Measurements from ENCODE around the gene WDFY1. TPM values are rescaled to one million over a fixed set of nuclear protein-coding genes. Genes with fewer than 3 reads are reported as not detected.

The WDFY1 gene
- total RNA-seq, 1 experiment from 2014 or later, result 66.0 TPM

DNA sequence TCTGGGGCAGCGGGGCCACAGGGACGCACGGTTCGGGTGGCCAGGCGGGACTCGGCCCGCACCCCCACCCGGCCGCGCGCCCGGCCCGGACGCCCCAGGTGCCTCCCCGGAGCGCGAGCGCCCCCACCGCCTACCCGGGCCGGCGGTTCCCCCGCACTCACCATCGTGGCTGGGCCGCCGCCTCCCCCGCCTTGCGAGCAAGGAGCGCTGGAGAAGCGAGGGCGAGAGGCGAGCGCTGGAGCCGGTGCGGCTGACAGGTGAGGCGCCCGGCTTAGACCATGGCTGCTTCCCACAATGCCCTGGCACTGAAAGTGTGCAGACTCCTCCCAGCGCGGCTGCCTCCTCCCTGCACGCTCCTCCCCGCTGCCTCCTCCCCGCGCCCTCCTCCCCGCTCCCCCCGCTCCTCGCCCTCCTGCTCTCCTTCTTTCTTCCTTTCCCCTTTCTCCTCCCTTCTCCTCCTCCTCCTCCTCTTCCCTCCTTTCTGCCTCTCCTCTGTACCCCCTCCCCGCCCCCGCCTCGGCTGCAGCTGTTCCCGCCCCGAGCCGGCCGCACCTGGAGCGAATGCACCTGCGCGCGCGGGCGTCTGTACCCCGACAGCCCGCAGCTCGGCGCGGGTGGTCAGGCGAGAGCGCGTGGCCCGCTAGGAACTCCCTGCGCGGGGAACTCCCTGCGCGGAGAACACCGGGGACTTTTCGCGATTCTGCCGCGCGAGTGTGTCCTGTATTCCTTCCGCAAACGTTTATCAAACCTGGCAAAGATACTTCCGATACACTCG, 107.7 kb downstream of the WDFY1 start, which contains the start of gene AP1S3:
Gene AP1S3 (minus strand): TSS at position 296 of the 775 bp plus-strand sequence. CDS start 132 bp downstream, at position 164.
- POLR2A ChIA-PET, result interaction anchor here (0.6 kb wide), 3 partner anchors 12 to 1277 kb away, joined by 3 to 5 read pairs (median 3); no protein-coding TSS in a partner anchor
- peak within 1 kb of the TSS; percentile 78 for H3K27ac Mint-ChIP-seq
- TF ChIP-seq, protein P1, sequence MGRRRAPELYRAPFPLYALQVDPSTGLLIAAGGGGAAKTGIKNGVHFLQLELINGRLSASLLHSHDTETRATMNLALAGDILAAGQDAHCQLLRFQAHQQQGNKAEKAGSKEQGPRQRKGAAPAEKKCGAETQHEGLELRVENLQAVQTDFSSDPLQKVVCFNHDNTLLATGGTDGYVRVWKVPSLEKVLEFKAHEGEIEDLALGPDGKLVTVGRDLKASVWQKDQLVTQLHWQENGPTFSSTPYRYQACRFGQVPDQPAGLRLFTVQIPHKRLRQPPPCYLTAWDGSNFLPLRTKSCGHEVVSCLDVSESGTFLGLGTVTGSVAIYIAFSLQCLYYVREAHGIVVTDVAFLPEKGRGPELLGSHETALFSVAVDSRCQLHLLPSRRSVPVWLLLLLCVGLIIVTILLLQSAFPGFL (CRISPR knock-in tag; IDR thresholded peaks at IDR 0.05; ENCODE audit: borderline replicate concordance), result no peak
- TF ChIP-seq, protein P2, sequence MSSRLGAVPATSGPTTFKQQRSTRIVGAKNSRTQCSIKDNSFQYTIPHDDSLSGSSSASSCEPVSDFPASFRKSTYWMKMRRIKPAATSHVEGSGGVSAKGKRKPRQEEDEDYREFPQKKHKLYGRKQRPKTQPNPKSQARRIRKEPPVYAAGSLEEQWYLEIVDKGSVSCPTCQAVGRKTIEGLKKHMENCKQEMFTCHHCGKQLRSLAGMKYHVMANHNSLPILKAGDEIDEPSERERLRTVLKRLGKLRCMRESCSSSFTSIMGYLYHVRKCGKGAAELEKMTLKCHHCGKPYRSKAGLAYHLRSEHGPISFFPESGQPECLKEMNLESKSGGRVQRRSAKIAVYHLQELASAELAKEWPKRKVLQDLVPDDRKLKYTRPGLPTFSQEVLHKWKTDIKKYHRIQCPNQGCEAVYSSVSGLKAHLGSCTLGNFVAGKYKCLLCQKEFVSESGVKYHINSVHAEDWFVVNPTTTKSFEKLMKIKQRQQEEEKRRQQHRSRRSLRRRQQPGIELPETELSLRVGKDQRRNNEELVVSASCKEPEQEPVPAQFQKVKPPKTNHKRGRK (CRISPR knock-in tag; IDR thresholded peaks at IDR 0.05; ENCODE audit: borderline replicate concordance), result no peak
- no peak for TF ChIP-seq CTCF (IDR thresholded peaks at IDR 0.05)
- TF ChIP-seq, protein P3, sequence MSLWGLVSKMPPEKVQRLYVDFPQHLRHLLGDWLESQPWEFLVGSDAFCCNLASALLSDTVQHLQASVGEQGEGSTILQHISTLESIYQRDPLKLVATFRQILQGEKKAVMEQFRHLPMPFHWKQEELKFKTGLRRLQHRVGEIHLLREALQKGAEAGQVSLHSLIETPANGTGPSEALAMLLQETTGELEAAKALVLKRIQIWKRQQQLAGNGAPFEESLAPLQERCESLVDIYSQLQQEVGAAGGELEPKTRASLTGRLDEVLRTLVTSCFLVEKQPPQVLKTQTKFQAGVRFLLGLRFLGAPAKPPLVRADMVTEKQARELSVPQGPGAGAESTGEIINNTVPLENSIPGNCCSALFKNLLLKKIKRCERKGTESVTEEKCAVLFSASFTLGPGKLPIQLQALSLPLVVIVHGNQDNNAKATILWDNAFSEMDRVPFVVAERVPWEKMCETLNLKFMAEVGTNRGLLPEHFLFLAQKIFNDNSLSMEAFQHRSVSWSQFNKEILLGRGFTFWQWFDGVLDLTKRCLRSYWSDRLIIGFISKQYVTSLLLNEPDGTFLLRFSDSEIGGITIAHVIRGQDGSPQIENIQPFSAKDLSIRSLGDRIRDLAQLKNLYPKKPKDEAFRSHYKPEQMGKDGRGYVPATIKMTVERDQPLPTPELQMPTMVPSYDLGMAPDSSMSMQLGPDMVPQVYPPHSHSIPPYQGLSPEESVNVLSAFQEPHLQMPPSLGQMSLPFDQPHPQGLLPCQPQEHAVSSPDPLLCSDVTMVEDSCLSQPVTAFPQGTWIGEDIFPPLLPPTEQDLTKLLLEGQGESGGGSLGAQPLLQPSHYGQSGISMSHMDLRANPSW (CRISPR knock-in tag; conservative IDR thresholded peaks at IDR 0.05; ENCODE audit: low read depth), result no peak
- no peak for TF ChIP-seq EMX1 (CRISPR knock-in tag; IDR thresholded peaks at IDR 0.05)
- TF ChIP-seq TP53 (CRISPR knock-in tag; IDR thresholded peaks at IDR 0.05), result peak; percentile 26; the same call in 1 of the 2 replicates
- TF ChIP-seq, protein P4, sequence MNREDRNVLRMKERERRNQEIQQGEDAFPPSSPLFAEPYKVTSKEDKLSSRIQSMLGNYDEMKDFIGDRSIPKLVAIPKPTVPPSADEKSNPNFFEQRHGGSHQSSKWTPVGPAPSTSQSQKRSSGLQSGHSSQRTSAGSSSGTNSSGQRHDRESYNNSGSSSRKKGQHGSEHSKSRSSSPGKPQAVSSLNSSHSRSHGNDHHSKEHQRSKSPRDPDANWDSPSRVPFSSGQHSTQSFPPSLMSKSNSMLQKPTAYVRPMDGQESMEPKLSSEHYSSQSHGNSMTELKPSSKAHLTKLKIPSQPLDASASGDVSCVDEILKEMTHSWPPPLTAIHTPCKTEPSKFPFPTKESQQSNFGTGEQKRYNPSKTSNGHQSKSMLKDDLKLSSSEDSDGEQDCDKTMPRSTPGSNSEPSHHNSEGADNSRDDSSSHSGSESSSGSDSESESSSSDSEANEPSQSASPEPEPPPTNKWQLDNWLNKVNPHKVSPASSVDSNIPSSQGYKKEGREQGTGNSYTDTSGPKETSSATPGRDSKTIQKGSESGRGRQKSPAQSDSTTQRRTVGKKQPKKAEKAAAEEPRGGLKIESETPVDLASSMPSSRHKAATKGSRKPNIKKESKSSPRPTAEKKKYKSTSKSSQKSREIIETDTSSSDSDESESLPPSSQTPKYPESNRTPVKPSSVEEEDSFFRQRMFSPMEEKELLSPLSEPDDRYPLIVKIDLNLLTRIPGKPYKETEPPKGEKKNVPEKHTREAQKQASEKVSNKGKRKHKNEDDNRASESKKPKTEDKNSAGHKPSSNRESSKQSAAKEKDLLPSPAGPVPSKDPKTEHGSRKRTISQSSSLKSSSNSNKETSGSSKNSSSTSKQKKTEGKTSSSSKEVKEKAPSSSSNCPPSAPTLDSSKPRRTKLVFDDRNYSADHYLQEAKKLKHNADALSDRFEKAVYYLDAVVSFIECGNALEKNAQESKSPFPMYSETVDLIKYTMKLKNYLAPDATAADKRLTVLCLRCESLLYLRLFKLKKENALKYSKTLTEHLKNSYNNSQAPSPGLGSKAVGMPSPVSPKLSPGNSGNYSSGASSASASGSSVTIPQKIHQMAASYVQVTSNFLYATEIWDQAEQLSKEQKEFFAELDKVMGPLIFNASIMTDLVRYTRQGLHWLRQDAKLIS (CRISPR knock-in tag; IDR thresholded peaks at IDR 0.05; ENCODE audit: borderline replicate concordance), result no peak
- TF ChIP-seq ZNF425 (CRISPR knock-in tag; conservative IDR thresholded peaks at IDR 0.05), result no peak
- no peak for TF ChIP-seq TCF7 (CRISPR knock-in tag; IDR thresholded peaks at IDR 0.05; ENCODE audit: low read depth)
- no peak for TF ChIP-seq ZNF121 (CRISPR knock-in tag; IDR thresholded peaks at IDR 0.05)
- TF ChIP-seq, protein P5, sequence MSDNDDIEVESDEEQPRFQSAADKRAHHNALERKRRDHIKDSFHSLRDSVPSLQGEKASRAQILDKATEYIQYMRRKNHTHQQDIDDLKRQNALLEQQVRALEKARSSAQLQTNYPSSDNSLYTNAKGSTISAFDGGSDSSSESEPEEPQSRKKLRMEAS (CRISPR knock-in tag; IDR thresholded peaks at IDR 0.05), result no peak; the same call in 1 of the 2 replicates
- no peak for TF ChIP-seq HMGA2 (CRISPR knock-in tag; IDR thresholded peaks at IDR 0.05)
- TF ChIP-seq, protein P6, sequence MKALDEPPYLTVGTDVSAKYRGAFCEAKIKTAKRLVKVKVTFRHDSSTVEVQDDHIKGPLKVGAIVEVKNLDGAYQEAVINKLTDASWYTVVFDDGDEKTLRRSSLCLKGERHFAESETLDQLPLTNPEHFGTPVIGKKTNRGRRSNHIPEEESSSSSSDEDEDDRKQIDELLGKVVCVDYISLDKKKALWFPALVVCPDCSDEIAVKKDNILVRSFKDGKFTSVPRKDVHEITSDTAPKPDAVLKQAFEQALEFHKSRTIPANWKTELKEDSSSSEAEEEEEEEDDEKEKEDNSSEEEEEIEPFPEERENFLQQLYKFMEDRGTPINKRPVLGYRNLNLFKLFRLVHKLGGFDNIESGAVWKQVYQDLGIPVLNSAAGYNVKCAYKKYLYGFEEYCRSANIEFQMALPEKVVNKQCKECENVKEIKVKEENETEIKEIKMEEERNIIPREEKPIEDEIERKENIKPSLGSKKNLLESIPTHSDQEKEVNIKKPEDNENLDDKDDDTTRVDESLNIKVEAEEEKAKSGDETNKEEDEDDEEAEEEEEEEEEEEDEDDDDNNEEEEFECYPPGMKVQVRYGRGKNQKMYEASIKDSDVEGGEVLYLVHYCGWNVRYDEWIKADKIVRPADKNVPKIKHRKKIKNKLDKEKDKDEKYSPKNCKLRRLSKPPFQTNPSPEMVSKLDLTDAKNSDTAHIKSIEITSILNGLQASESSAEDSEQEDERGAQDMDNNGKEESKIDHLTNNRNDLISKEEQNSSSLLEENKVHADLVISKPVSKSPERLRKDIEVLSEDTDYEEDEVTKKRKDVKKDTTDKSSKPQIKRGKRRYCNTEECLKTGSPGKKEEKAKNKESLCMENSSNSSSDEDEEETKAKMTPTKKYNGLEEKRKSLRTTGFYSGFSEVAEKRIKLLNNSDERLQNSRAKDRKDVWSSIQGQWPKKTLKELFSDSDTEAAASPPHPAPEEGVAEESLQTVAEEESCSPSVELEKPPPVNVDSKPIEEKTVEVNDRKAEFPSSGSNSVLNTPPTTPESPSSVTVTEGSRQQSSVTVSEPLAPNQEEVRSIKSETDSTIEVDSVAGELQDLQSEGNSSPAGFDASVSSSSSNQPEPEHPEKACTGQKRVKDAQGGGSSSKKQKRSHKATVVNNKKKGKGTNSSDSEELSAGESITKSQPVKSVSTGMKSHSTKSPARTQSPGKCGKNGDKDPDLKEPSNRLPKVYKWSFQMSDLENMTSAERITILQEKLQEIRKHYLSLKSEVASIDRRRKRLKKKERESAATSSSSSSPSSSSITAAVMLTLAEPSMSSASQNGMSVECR (CRISPR knock-in tag; IDR thresholded peaks at IDR 0.05; ENCODE audit: borderline replicate concordance), result no peak
- TF ChIP-seq MYBL2 (CRISPR knock-in tag; IDR thresholded peaks at IDR 0.05), result no peak
- no peak for TF ChIP-seq ZBTB21 (CRISPR knock-in tag; IDR thresholded peaks at IDR 0.05; ENCODE audit: borderline replicate concordance)
- TF ChIP-seq ELF4 (CRISPR knock-in tag; IDR thresholded peaks at IDR 0.05; ENCODE audit: low read depth), result peak; percentile 79; the same call in 1 of the 2 replicates

More for the DNA sequence above, 107.7 kb downstream of the WDFY1 start, which contains the start of gene AP1S3:
- Mint-ChIP-seq H3K4me3 (peak within 1 kb of the TSS; percentile 93), H3K9me3 (no peaks in the 10 kb centered on the region), H3K4me1 (peaks cover 46% of the 10 kb centered on the region), H3K27me3 (ENCODE audit: low read depth) (no peaks in the 10 kb centered on the region; the same call in 1 of the 2 replicates), H3K36me3 (no peaks in the 10 kb centered on the region)
- DNase-seq (ENCODE audit: low spot score) (peak; percentile 90), ATAC-seq (peak; percentile 94)
- CTCF ChIA-PET, result interaction anchor here (0.6 to 2.1 kb wide), 4 partner anchors 22 to 1100 kb away, joined by 3 to 15 read pairs (median 3); no protein-coding TSS in a partner anchor
